AG10803 (cell line): ENCODE data around the gene SRXN1.

Experiments used
- DNase-seq: peaks from one replicate; pipeline ENCODE4 v3.0.0; 2010; ENCODE audit warnings: low read depth
- H3K4me3 ChIP-seq: 2 replicates; pipeline ENCODE4 v1.5.1; 2011; ENCODE audit warnings: mild to moderate bottlenecking, low read length, control low read depth
- TF ChIP-seq, protein P1 (sequence below): conservative IDR thresholded peaks from 2 replicates; pipeline ENCODE4 v1.5.1; 2011; ENCODE audit warnings: mild to moderate bottlenecking, low read length, control low read depth, inconsistent platforms

Gene SRXN1

DNA sequence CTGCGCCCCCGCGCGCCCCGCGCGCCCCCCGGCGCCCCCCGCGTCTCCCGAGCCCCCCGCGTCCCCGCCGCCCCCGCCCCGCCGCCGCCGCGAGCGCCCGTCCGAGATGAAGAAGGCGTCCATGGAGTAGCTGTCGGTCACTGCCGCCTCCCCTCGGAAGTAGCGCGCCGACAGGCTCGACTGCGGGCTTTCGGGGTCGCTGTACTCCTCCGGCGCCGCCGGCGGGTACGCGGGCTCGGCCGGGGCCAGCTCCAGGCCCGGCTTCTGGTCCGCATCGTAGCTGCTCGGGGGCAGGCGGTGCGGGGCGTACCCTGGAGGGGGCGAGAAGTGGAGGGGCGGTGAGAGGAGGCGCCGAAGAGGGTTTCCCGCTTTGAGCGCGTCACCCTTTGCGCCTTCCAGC lies 11.2 kb upstream of the SRXN1 start:
- DNase-seq, result no peak
- no peak overlapping the region for H3K4me3 ChIP-seq
- TF ChIP-seq, protein P1, sequence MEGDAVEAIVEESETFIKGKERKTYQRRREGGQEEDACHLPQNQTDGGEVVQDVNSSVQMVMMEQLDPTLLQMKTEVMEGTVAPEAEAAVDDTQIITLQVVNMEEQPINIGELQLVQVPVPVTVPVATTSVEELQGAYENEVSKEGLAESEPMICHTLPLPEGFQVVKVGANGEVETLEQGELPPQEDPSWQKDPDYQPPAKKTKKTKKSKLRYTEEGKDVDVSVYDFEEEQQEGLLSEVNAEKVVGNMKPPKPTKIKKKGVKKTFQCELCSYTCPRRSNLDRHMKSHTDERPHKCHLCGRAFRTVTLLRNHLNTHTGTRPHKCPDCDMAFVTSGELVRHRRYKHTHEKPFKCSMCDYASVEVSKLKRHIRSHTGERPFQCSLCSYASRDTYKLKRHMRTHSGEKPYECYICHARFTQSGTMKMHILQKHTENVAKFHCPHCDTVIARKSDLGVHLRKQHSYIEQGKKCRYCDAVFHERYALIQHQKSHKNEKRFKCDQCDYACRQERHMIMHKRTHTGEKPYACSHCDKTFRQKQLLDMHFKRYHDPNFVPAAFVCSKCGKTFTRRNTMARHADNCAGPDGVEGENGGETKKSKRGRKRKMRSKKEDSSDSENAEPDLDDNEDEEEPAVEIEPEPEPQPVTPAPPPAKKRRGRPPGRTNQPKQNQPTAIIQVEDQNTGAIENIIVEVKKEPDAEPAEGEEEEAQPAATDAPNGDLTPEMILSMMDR, result no peak

DNA sequence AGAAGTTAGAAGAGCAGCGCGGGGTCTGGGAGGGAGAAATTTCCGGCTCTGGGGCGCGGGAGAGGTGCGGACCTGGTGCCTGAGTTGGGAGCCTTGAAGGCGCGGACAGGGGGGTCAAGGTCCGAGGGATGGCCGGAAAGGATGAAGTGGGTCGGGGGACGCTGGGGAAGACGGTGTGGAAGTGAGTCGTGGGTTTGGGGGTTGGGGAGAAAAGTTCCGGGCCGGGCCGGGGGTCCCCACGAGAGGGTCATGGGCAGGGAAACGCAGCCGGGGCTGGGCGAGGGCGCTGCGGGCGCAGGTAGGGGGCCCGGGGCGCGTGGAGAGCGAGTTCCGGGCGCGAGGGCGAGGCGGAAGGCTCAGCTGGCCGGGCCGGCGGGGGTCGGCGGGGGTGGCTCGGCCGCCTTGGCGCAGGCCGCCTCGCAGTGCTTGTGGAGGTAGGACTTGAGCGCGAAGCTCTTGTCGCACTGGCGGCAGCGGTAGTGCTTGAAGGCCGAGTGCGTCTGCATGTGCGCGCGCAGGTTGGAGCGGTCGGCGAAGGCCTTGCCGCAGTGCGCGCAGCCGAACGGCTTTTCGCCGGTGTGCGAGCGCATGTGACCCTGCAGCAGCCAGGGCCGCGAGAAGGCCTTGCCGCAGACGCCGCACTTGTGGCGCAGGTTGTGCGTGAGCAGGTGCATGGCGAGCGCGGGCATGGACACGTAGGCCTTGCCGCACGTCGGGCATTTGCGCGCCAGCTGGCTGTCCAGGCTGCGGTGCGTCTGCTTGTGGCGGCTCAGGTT lies 10.5 kb upstream of the SRXN1 start:
- no peak for DNase-seq
- H3K4me3 ChIP-seq, result no peak overlapping the region
- TF ChIP-seq, protein P1, result no peak

- DNase-seq, result no peak
- TF ChIP-seq, protein P1, result no peak
- H3K4me3 ChIP-seq, result no peak overlapping the region
Measured at GRCh38 chr20:662277-663192, 9.5 kb upstream of the SRXN1 start.

- DNase-seq, result no peak
- H3K4me3 ChIP-seq, result no peak overlapping the region
- TF ChIP-seq, protein P1, result no peak
Measured at GRCh38 chr20:661474-662270, 8.7 kb upstream of the SRXN1 start.

DNA sequence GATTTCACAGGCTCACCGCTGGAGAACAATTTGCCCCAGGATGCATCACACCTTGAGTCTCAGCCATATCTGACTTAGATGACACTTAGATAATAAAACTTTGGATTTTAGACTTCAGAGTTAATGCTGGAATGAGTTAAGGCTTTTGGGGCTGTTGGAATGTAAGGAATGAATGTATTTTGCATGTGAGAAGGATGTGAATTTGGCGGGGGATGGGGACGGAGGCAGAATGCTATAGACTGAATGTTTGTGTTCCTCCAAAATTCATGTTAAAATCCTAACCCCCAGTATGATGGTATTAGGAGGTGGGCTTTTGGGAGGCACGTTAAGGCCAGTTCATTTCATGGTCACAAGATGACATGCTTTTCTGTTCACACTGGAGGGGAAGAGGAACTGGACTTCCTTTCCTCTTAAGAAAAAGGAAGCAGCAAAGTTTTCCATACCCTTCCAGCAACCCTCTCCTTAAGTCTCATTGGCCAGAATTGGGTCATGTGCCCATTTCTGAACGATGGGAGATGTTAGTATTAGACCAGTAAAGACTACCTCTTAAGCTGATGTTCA lies 5.8 kb upstream of the SRXN1 start:
- TF ChIP-seq, protein P1, result no peak
- DNase-seq, result peak; percentile 49
- no peak overlapping the region for H3K4me3 ChIP-seq

GRCh38 chr20:658202-658601 lies 5.2 kb upstream of the SRXN1 start:
- H3K4me3 ChIP-seq, result no peak overlapping the region
- no peak for DNase-seq
- TF ChIP-seq, protein P1, result no peak
